ENCODE measurements around the gene CARMIL1. TPM values are rescaled to one million over a fixed set of nuclear protein-coding genes. Genes with fewer than 3 reads are reported as not detected.

Gene CARMIL1
- total RNA-seq, 1 donor from 2014 or later, result 11.8 TPM

GRCh38 chr6:25350573-25350972 is 71.4 kb downstream of the CARMIL1 start:
- Mint-ChIP-seq H3K9me3 (no peaks in the 10 kb centered on the region), H3K4me3 (no peak overlapping the region), H3K27me3 (no peaks in the 10 kb centered on the region), H3K4me1 (ENCODE audit: unreplicated experiment) (peaks cover 9% of the 10 kb centered on the region), H3K27ac (no peak overlapping the region), H3K36me3 (no peaks in the 10 kb centered on the region)
- no peak for TF ChIP-seq CTCF (conservative IDR thresholded peaks at IDR 0.05)
- no peak for DNase-seq (ENCODE audit: extremely low spot score, unreplicated experiment)

GRCh38 chr6:25351485-25351884 is 72.3 kb downstream of the CARMIL1 start:
- no peaks in the 10 kb centered on the region for H3K36me3 Mint-ChIP-seq
- H3K9me3 Mint-ChIP-seq, result no peaks in the 10 kb centered on the region
- no peak overlapping the region for H3K27ac Mint-ChIP-seq
- H3K4me3 Mint-ChIP-seq, result no peak overlapping the region
- no peaks in the 10 kb centered on the region for H3K27me3 Mint-ChIP-seq
- peaks cover 9% of the 10 kb centered on the region for H3K4me1 Mint-ChIP-seq (ENCODE audit: unreplicated experiment)
- no peak for TF ChIP-seq CTCF (conservative IDR thresholded peaks at IDR 0.05)
- no peak for DNase-seq (ENCODE audit: extremely low spot score, unreplicated experiment)

- Mint-ChIP-seq H3K36me3 (no peaks in the 10 kb centered on the region), H3K9me3 (no peaks in the 10 kb centered on the region), H3K27me3 (no peaks in the 10 kb centered on the region), H3K4me3 (no peak overlapping the region), H3K4me1 (ENCODE audit: unreplicated experiment) (peaks cover 9% of the 10 kb centered on the region), H3K27ac (no peak overlapping the region)
- no peak for TF ChIP-seq CTCF (conservative IDR thresholded peaks at IDR 0.05)
- DNase-seq (ENCODE audit: extremely low spot score, unreplicated experiment), result no peak
Observed at GRCh38 chr6:25352285-25352684, 73.1 kb downstream of the CARMIL1 start.

DNA sequence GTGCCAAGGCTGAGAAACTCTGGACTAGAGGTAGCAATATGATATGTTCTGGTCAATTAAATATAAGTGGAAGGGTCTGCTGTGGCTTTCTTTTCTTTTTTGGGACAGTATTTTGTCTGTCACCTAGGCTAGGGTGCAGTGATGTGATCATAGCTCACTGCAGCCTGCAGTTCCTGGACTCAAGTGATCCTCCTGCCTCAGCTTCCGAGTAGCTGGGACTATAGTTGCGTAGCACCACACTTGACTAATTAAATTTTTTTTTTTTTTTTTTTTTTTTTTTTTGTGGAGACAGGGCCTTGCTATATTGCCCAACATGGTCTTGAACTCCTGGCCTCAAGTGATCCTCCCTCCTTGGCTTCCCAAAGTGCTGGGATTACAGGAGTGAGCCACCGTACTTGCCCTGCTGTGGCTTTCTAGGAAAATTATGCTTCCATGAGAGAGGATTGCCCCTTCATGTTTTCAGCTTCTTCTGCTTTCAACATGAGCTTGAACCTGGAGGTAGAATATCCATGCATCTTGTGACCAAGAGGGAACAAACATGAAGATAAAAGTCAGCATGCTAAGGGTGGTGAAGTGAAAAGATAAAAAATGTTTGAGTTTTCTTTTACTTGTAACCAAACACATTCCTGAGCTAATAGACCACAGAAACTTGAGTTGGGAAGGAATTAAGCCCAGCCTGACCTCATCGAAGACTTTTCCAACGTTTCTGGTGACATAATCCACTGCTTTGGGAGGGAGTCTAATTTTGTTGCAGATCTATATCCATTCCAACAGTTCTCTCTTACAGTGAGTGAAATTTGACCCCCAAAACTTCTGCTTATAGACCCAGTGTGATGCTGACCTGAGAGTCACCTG is 75.1 kb downstream of the CARMIL1 start:
- peaks cover 15% of the 10 kb centered on the region for H3K4me1 Mint-ChIP-seq (ENCODE audit: unreplicated experiment)
- TF ChIP-seq CTCF (conservative IDR thresholded peaks at IDR 0.05), result no peak
- H3K27ac Mint-ChIP-seq, result no peak overlapping the region

GRCh38 chr6:25359191-25359861 is 80.2 kb downstream of the CARMIL1 start:
- Mint-ChIP-seq H3K36me3 (no peaks in the 10 kb centered on the region), H3K9me3 (no peaks in the 10 kb centered on the region), H3K4me3 (no peak overlapping the region), H3K27me3 (no peaks in the 10 kb centered on the region), H3K27ac (peak overlapping the region; percentile 52), H3K4me1 (ENCODE audit: unreplicated experiment) (peaks cover 25% of the 10 kb centered on the region)
- TF ChIP-seq CTCF (conservative IDR thresholded peaks at IDR 0.05), result no peak
- DNase-seq (ENCODE audit: extremely low spot score, unreplicated experiment), result no peak

More for the DNA sequence above, 75.1 kb downstream of the CARMIL1 start:
- Mint-ChIP-seq H3K4me3 (no peak overlapping the region), H3K9me3 (no peaks in the 10 kb centered on the region), H3K36me3 (no peaks in the 10 kb centered on the region), H3K27me3 (no peaks in the 10 kb centered on the region)
- DNase-seq (ENCODE audit: extremely low spot score, unreplicated experiment), result no peak

Measured in type B pancreatic cell (in vitro differentiated cells).